Fibroblast of lung (primary cell): ENCODE results near the gene HMOX1. TPM values are rescaled to one million over a fixed set of nuclear protein-coding genes. Genes with fewer than 3 reads are reported as not detected.

Experiments used
- DNase-seq, 2 donors: peaks; one replicate each; pipeline versions ENCODE4 v3.0.0 to v3.0.0-alpha.2; 2010; ENCODE audit warnings: low read depth in 2 of 2
- H2AFZ ChIP-seq: 2 replicates; pipeline ENCODE4 v1.5.1; 2012; ENCODE audit warnings: low read length, control low read depth, inconsistent platforms
- H3K27ac ChIP-seq: 2 replicates; pipeline ENCODE4 v1.5.1; 2011; ENCODE audit warnings: low read length, control low read depth; ENCODE audit not compliant: insufficient read depth
- H3K27me3 ChIP-seq: 2 replicates; pipeline ENCODE4 v1.5.1; 2011; ENCODE audit warnings: mild to moderate bottlenecking, low read length; ENCODE audit not compliant: control insufficient read depth, insufficient read depth
- H3K36me3 ChIP-seq: 2 replicates; pipeline ENCODE4 v1.5.1; 2011; ENCODE audit warnings: low read length; ENCODE audit not compliant: control insufficient read depth, insufficient read depth
- H3K4me1 ChIP-seq: 2 replicates; pipeline ENCODE4 v1.5.1; 2011; ENCODE audit warnings: low read length; ENCODE audit not compliant: control insufficient read depth, insufficient read depth; ENCODE audit errors: extremely low read depth
- H3K4me2 ChIP-seq: 2 replicates; pipeline ENCODE4 v1.5.1; 2011; ENCODE audit warnings: low read length, control low read depth; ENCODE audit not compliant: insufficient read depth; ENCODE audit errors: extremely low read depth
- H3K4me3 ChIP-seq, 4 experiments: fragments of 200-600 bp in 1 of 4; sonication (generic) in 1 of 4; replicated peaks in 1 of 4; 2 replicates each; pipeline ENCODE4 v1.5.1; 2011 to 2016; ENCODE audit warnings: low read length in 4 of 4, low read depth in 3 of 4, mild to moderate bottlenecking in 3 of 4, control low read depth in 2 of 4, inconsistent platforms in 1 of 4, mixed read lengths in 1 of 4; ENCODE audit not compliant: insufficient read depth in 1 of 4; ENCODE audit errors: control extremely low read depth in 1 of 4
- H3K79me2 ChIP-seq: 2 replicates; pipeline ENCODE4 v1.5.1; 2012; ENCODE audit warnings: mild to moderate bottlenecking, low read length, inconsistent platforms; ENCODE audit not compliant: control insufficient read depth, insufficient read depth
- H3K9ac ChIP-seq: 2 replicates; pipeline ENCODE4 v1.5.1; 2011; ENCODE audit warnings: mild to moderate bottlenecking, low read length, control low read depth; ENCODE audit not compliant: insufficient read depth
- H3K9me3 ChIP-seq: 2 replicates; pipeline ENCODE4 v1.5.1; 2012; ENCODE audit warnings: low read depth, low read length; ENCODE audit not compliant: control insufficient read depth, insufficient read depth
- H4K20me1 ChIP-seq: 2 replicates; pipeline ENCODE4 v1.5.1; 2011; ENCODE audit warnings: low read length; ENCODE audit not compliant: control insufficient read depth, insufficient read depth; ENCODE audit errors: extremely low read depth
- EZH2 ChIP-seq: IDR thresholded peaks from 2 replicates; pipeline ENCODE4 v1.5.1; 2012; ENCODE audit warnings: low read length, control low read depth, mild to moderate bottlenecking; ENCODE audit errors: missing control alignments
- polyA plus RNA-seq, 2 donors: library from polyadenylated mRNA; depleted of rRNA in 1 of 2; stranded (reverse) in 1 of 2; unstranded in 1 of 2; fragments of >200 nt; gene quantifications; 2 replicates each; pipeline ENCODE4 v1.2.1, GENCODE V29; 2011 to 2012; ENCODE audit warnings: missing spikeins in 1 of 2
- total RNA-seq: library from RNA; depleted of rRNA; stranded (reverse); fragments of >200 nt; gene quantifications from 2 replicates; pipeline ENCODE4 v1.2.1, GENCODE V29; 2014
- TF ChIP-seq, protein P1 (sequence below), 2 donors: IDR thresholded peaks in 1 of 2; conservative IDR thresholded peaks in 1 of 2; 1 replicate in 1 of 2; 2 replicates in 1 of 2; pipeline ENCODE4 v1.5.1; 2011 to 2012; ENCODE audit warnings: low read length in 2 of 2, control low read depth in 1 of 2, inconsistent platforms in 1 of 2, low read depth in 1 of 2, mild to moderate bottlenecking in 1 of 2

HMOX1 gene
- total and polyA plus RNA-seq, 2 donors (not counting 1 experiment from before 2014, with no cell fraction given): 58.9 to 243 TPM

DNA sequence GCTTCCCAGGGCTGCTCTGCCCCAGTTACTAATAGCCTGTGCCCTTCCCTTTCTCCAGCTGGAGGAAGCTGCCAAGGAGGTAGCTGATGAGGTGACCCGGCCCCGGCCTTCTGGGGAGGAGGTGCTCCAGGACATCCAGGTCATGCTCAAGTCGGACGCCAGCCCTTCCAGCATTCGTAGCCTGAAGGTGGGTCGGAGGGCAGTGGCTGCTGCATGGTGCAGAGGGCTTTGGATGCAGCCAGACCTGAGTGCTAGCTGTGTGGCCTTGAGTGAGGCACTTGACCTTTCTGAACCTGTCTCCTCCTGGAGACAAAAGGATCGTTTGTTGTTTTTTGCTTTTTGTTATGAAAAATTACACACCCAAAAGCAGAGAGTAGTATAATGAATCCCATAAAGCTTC is 22.5 kb downstream of the HMOX1 start:
- no peak for DNase-seq
- no peak for TF ChIP-seq EZH2
- H3K4me3 ChIP-seq: no peak overlapping the region
- H3K9ac ChIP-seq: no peak overlapping the region
- H4K20me1 ChIP-seq: no peaks in the 10 kb centered on the region
- no peaks in the 10 kb centered on the region for H3K4me1 ChIP-seq
- H3K27me3 ChIP-seq: no peaks in the 10 kb centered on the region
- H3K36me3 ChIP-seq: peaks cover 6% of the 10 kb centered on the region
- H3K27ac ChIP-seq: no peak overlapping the region
- no peak overlapping the region for H2AFZ ChIP-seq
- peaks cover 10% of the 10 kb centered on the region for H3K79me2 ChIP-seq
- H3K4me2 ChIP-seq: no peak overlapping the region
- no peaks in the 10 kb centered on the region for H3K9me3 ChIP-seq

DNA sequence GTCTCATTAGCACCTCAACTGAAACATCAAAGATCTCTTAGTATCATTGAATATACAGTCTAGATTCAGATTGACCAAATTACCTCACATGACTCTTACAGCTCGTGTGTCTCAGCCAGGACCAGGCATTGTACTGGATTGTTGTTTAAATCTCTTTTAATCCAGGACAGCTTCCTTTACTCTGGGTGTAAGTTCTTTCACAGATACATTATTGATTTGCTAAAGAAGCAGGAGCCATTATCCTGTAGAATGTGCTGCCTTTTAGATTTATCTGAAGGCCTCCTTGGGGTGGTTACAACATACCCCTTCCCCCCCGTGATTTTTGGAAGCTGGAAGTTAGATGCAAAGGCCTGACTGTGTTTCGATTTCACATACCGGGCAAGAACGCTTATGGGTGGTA is 23.3 kb downstream of the HMOX1 start:
- Histone ChIP-seq H3K4me1 (no peaks in the 10 kb centered on the region), H3K9ac (no peak overlapping the region), H3K4me3 (no peak overlapping the region), H3K9me3 (no peaks in the 10 kb centered on the region), H2AFZ (no peak overlapping the region), H3K79me2 (peaks cover 10% of the 10 kb centered on the region), H4K20me1 (no peaks in the 10 kb centered on the region), H3K27ac (no peak overlapping the region), H3K4me2 (no peak overlapping the region), H3K36me3 (peaks cover 6% of the 10 kb centered on the region), H3K27me3 (no peaks in the 10 kb centered on the region)
- no peak for DNase-seq
- TF ChIP-seq, protein P1, sequence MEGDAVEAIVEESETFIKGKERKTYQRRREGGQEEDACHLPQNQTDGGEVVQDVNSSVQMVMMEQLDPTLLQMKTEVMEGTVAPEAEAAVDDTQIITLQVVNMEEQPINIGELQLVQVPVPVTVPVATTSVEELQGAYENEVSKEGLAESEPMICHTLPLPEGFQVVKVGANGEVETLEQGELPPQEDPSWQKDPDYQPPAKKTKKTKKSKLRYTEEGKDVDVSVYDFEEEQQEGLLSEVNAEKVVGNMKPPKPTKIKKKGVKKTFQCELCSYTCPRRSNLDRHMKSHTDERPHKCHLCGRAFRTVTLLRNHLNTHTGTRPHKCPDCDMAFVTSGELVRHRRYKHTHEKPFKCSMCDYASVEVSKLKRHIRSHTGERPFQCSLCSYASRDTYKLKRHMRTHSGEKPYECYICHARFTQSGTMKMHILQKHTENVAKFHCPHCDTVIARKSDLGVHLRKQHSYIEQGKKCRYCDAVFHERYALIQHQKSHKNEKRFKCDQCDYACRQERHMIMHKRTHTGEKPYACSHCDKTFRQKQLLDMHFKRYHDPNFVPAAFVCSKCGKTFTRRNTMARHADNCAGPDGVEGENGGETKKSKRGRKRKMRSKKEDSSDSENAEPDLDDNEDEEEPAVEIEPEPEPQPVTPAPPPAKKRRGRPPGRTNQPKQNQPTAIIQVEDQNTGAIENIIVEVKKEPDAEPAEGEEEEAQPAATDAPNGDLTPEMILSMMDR (conservative IDR thresholded peaks at IDR 0.05 in 1 of 2, IDR thresholded peaks at IDR 0.05 in 1 of 2; ENCODE audit: low read depth in 1 of 2, low read length in 2 of 2): no peak
- TF ChIP-seq EZH2: no peak

DNA sequence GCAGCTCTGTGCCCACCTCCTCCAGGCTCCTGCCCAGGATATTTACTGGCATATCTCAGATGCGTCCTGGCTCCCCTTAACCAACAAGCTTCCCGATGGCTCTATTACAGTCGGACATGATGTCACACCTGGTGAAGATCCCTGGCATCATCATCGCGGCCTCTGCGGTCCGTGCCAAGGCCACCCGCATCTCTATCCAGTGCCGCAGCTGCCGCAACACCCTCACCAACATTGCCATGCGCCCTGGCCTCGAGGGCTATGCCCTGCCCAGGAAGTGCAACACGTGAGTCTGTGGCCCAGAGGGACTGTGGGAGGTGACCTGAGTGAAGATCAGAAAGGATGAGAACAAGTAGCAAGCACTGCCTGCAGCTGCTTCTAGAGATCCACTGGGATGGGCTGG is 25.5 kb downstream of the HMOX1 start:
- no peak overlapping the region for H3K27ac ChIP-seq
- no peak overlapping the region for H3K4me3 ChIP-seq
- DNase-seq: no peak
- H3K4me1 ChIP-seq: no peaks in the 10 kb centered on the region
- TF ChIP-seq, protein P1 (conservative IDR thresholded peaks at IDR 0.05 in 1 of 2, IDR thresholded peaks at IDR 0.05 in 1 of 2; ENCODE audit: low read depth in 1 of 2, low read length in 2 of 2): no peak
- TF ChIP-seq EZH2: no peak
- H3K27me3 ChIP-seq: no peaks in the 10 kb centered on the region
- no peak overlapping the region for H3K9ac ChIP-seq
- H3K4me2 ChIP-seq: no peak overlapping the region
- no peaks in the 10 kb centered on the region for H4K20me1 ChIP-seq
- H2AFZ ChIP-seq: no peak overlapping the region
- no peaks in the 10 kb centered on the region for H3K9me3 ChIP-seq
- H3K36me3 ChIP-seq: peaks cover 15% of the 10 kb centered on the region
- H3K79me2 ChIP-seq: peaks cover 3% of the 10 kb centered on the region
